Measurements from ENCODE around the gene OR5T1. TPM values are rescaled to one million over a fixed set of nuclear protein-coding genes. Genes with fewer than 3 reads are reported as not detected.

The OR5T1 gene
- not detected in 2 replicates for total RNA-seq

DNA sequence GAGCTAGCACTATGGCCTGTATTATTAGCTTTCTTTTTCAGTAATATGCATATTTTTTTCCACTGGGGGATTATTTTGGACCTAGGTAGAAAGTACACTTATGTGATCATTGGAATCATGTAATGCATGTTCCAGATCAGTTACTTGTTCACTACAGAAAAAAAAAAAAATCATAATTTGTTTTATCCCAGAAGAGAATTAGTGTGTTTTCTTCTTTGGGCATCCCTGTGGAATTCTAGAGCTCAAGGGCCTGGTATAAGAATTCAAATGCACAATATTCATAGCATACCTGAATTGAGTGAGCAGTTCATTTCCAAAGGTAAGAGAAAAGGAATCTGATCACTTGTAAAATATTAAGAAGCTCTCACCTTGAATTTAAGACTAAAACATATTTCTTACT lies at the start of gene OR5T1:
Gene OR5T1 (plus strand): TSS at position 301 of the 400 bp plus-strand sequence. CDS start 1,485 bp downstream, outside the sequence.

DNA sequence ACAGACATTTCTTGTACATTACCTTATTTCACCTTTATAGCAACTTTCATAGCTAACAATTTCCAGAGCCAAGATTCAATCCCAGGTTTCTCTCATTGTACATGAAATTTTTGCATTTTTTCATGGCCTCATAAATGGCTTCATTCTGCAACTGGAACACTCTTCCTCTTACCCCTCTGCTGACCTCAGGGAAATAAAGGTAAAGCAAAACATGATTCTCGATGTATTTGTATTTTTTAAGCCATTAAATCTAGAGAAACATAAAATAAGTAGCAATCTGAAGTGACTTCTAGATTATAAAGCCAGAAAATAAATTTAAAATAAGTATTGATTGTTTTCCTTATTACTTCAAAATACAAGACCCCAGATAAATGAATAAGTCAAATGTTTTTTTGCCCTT lies 39.8 kb upstream of the OR5T1 start, which contains the start of gene OR5T2:
Gene OR5T2 (minus strand): TSS at position 101 of the 400 bp plus-strand sequence. CDS start 1,193 bp downstream, outside the sequence.

DNA sequence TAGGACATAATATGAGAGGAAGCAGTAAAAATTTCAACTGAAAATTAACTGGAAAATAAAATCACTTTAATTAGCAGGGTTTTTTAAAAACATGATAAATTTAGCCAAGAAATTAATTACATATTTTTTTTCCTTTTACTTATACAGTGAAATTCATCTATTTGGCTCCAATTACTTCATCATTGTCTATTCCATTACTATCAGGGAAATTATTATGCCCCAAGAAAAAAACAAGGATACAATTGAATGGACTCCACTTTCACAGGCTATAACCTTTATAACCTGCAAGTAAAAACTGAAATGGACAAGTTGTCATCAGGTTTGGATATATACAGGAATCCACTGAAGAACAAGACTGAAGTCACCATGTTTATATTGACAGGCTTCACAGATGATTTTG lies 22.0 kb upstream of the OR5T1 start, which contains the start of gene OR5T3:
Gene OR5T3 (plus strand): TSS at position 301 of the 400 bp plus-strand sequence. CDS start 0 bp downstream, at position 301.

DNA sequence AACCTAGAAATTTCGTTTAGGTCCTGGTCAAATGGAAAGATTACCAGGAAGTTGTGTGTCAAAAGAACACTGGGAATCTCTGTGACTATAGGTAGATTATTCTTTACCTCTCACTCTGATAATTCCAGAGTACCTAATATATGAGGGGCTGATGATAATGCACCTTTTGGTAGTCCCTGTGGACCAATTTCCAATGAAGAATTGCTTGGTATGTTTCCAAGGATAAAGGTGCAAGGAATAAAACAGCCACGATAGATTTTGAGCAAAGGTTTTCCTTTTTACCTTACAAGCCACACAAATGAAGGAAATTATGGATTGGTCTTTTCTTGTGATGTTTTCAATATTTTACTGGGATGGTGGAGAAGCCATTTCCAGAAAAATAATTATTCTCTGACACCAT lies 18.2 kb downstream of the OR5T1 start, which contains the start of gene OR8H1:
Gene OR8H1 (minus strand): TSS at position 101 of the 400 bp plus-strand sequence. CDS start 1,192 bp downstream, outside the sequence.

DNA sequence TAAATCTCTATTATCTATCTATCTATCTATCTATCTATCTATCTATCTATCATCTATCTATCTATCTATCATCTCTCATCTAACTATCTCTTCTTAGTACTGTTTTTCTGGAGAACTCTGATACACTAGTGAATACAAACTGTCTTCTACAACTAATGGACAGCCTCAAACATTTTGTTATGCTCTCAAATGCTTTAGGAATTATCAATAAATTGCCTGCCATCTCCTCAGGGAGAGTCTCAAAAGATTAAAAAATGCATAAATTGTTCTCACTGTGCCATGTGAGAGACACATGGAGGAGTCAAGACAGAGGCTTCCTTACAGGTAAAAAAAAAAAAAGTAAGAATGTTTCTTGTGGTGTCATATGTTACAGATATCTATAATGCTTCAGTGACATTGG lies 40.9 kb downstream of the OR5T1 start, which contains the start of gene OR8K3:
Gene OR8K3 (plus strand): TSS at position 301 of the 400 bp plus-strand sequence. CDS start 3,163 bp downstream, outside the sequence.

Other genes starting within 250 kb of the OR5T1 start
- gene OR5AS1, start 246.5 kb upstream of the OR5T1 start, total RNA-seq, result not detected in 2 replicates
- not detected in 2 replicates for gene OR8I2, start 180.8 kb upstream of the OR5T1 start, total RNA-seq
- not detected in 2 replicates for gene OR8H2, start 170.5 kb upstream of the OR5T1 start, total RNA-seq
- gene OR8H3, start 151.8 kb upstream of the OR5T1 start, total RNA-seq, result not detected in 2 replicates
- gene OR8J3, start 134.0 kb upstream of the OR5T1 start, total RNA-seq, result not detected in 2 replicates
- not detected in 2 replicates for gene OR8K5, start 113.8 kb upstream of the OR5T1 start, total RNA-seq
- not detected in 2 replicates for gene OR5J2, start 97.5 kb upstream of the OR5T1 start, total RNA-seq
- not detected in 2 replicates for gene OR5T2, start 39.9 kb upstream of the OR5T1 start, total RNA-seq
- not detected in 2 replicates for gene OR5T3, start 21.9 kb upstream of the OR5T1 start, total RNA-seq
- not detected in 2 replicates for gene OR8H1, start 18.1 kb downstream of the OR5T1 start, total RNA-seq
- gene OR8K3, start 41.0 kb downstream of the OR5T1 start, total RNA-seq, result not detected in 2 replicates
- not detected in 2 replicates for gene OR8K1, start 71.9 kb downstream of the OR5T1 start, total RNA-seq
- not detected in 2 replicates for gene OR8J1, start 80.1 kb downstream of the OR5T1 start, total RNA-seq
- gene OR8U1, start 101.5 kb downstream of the OR5T1 start, total RNA-seq, result not detected in 2 replicates
- not detected in 2 replicates for gene OR5AL1, start 138.5 kb downstream of the OR5T1 start, total RNA-seq
- not detected in 2 replicates for gene OR5M3, start 199.2 kb downstream of the OR5T1 start, total RNA-seq
- not detected in 2 replicates for gene OR5M8, start 217.2 kb downstream of the OR5T1 start, total RNA-seq